GM19035 (cell line): ENCODE results near the gene UBE2J1.

Source experiments
- ATAC-seq: cut with Tn5 transposase; IDR thresholded peaks from one replicate; pipeline ENCODE4 v1.9.1; 2021; ENCODE audit not compliant: unreplicated experiment

UBE2J1 gene

DNA sequence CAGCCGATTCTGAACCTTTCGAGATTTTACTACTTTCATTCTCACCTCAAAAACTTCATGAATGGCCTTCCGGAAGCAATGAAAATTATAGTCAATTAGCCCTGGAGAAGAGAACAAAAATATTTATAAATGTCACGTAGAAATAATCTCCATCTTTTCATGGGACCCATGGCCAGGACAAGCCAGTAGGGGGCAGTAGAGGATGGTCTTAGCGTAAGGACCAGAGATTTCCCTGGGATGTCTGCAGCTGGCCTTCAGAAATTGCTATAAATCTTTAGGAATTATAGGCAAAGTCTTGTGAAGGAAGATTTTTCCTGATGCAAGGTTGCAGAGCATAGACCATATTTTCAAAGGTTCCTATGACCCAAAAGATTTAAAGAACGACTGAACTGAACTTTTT lies 15.6 kb upstream of the UBE2J1 start:
- ATAC-seq = no peak

DNA sequence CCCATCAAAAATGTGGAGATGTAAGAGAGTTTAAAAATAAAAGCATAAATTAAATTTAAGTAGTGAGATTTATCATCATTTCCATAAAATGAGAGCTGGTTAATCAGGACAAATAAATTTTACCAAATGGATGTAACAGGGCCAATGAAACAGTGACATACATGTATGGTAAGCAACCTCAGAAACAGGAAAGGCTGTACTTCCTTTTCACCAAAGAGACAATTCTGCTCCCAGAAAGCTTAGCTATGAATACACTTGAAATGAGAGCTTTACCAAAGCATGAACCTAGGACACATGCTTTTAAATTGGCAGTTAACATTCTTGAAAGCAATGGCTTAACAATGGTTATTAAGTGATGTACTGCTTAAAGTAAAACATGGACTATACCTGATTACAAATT lies 12.1 kb upstream of the UBE2J1 start:
- no peak for ATAC-seq

- ATAC-seq = no peak
Observed at GRCh38 chr6:89361171-89361570, 8.6 kb upstream of the UBE2J1 start.

DNA sequence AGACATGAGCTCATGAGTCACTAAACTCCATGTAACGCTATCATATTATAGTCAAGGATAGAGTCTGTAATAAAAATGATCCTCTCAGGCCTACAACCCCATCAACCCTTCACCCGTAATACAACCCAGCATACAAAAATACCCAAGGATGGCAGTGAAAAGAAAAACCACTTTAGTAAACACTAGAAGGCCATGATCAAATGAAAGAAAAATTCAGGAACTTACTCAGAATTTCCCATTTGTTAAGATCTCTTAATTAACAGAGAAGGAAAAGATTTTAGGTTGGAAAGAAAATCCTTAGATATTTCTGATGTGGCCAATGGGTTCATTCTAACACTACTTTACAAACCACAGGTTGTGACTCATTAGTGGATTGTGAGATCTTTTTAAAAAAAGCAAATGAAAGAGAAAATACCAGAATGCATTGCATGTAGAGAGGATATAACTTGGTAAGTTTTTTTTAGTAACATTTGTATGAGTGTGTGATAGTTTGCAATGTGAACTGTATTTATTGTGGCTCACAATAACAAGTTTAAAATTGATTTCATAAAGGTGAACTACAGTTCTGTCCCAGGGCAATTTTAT lies 8.0 kb upstream of the UBE2J1 start:
- peak; percentile 43 for ATAC-seq

DNA sequence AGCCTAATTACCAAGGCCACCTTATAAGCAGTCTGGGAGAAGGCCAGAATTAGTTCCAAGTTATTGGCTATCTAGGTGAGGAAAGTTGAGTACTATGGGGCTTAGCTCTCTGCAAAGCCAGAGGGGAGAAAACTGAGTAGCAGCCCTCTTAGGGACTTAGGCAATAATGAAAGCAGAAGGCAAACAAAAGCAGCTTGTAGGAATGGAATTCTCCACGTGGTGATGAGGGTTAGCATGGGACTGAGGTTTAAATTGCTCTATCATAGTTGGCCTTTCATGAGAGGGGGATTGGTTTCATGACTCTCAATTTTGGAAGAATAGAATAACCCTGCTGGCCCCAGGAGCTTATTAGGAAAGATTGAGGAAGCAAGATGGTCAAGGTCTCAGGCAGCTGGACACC lies 7.0 kb upstream of the UBE2J1 start:
- ATAC-seq = no peak

DNA sequence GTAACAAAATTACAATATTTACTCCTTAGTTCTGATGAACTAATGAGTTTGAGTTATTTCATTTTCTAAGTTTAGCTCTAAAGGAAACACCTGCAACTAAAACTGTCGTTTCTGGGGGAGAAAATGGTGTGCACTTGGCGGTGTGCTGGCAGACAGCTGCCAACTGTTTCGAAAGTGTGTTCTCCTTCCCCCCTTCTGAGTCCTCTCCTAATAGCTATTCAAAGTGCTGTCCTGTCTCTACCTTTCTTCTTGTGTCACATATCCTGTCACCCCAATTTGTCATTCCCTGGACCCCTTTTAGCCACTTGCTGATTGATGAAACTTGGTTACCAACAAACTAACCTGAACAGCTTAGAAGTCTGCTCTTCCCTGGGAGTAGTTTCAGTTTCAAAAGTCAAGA lies 4.9 kb upstream of the UBE2J1 start:
- peak; percentile 49 for ATAC-seq

DNA sequence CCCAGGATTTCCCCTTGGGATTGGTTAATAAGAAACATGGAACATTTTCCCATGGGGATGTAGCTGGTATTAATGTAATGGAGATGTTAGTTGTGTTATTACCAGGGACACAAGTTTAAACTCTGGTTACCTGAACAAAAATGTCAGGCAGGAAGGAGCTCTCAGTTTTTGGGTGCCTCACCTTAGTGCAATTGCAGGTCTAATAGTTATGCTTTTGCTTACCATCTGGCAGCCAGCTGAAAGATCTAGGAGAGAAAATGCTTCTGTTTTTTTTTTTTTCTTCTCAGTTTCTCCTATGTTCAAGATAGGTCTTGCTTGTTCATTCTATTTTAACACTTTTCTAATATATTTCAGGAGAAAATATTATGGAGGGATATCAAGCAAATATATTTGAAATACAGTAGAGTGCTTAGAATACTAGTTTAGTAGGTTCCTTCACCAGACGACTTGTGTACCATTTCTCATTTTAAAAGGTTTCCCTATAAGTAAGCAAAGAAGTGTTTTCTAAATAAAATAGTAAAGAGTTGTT lies 4.2 kb upstream of the UBE2J1 start:
- no peak for ATAC-seq

DNA sequence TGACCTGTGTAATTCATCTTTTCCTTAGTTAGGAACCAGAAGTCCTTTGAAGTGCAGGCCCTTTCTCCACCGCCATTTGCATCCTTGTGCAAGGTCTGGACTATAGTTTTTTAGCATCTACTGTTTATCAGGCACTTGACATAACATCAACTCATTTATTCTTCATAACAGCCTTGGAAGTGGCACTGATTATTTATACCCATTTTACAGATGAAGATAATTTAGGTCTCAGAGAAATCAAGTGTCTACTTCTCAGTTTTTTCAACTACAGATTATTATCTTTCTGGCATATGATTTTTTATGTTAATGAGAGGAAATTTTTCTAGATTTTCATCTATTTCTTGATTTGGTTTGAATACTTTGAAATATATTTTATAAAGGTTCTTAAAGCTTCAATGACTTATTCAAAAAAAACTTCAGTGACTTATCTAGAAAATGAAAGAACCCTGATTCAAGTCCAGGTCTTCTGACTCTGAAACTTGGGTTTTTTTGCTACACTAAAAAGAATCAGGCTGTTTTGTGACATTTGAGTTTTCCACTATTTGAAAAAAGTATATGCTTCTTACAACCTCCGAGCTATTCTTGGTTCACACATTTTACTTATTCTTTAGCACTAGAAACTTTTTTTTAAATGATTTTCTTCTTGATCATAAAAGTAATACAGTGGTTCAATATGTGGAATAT lies 3.1 kb upstream of the UBE2J1 start:
- no peak for ATAC-seq

GRCh38 chr6:89353702-89354392 lies 1.3 kb upstream of the UBE2J1 start:
- no peak for ATAC-seq

DNA sequence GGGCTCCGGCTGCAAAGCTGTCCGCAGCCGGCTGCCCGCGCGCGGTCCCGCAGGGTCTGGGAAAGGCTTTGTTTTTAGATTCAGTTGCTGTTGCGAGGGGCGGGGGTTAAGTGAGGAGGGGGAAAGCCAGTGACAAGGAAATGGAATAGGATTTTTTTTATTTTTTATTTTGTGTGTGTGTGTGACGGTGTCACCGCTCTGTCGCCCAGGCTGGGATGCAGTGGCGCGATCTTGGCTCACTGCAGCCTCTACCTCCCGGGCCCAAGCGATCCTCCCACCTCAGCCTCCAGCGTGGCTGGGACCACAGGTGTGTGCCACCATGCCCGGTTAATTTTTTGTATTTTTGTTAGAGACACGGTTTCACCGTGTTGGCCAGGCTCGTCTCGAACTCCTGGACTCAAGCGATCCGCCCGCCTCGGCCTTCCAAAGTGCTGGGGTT lies 615 bp upstream of the UBE2J1 start:
- ATAC-seq = no peak

DNA sequence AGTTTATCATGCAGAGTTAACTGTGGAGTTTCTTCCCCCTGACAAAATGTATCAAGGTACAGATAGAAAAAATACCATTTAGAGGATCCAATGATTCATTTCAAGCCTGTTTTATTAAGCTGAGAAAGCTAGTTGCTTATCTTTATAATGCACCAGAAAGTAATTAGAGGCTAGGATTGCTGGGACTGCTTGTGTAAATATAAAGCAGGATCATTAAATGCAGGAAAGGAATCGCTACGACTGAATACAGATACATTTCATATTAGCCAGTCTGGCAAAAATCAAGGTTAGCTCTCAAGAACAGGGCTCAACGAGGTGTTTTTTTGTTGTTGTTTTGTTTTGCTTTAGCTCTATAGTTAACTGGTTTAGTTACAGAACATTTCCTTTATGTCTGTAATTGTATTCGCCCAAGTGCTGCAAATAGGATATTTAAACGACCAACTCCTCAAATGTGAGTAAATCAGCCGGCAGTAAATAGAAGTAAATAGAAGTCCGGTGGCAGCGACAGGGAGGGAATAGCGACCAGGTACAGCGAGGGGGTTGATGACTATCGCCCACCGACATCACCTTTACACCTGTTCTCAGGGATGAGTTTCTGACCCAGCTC lies 748 bp downstream of the UBE2J1 start:
- ATAC-seq = no peak

- peak; percentile 34 for ATAC-seq
Observed at GRCh38 chr6:89350281-89350966, 2.1 kb downstream of the UBE2J1 start.

DNA sequence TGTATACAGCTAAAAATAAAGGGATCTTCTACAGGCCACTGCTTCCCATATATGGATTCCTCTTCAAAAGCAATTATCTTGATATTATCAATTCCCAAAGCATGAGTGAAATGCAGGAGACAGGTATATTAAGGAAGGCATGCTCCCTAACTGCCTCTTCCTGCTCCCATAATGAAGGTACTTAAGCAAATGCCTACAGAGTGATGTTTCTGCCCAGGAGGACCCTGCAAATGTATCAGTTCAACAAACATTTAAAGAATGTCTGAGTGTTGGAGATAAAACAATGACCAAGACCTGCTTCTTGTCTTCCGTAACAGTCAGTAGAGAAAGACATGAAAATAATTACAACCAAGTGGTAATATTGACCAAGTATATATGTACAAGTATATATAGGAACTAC lies 4.2 kb downstream of the UBE2J1 start:
- no peak for ATAC-seq

- ATAC-seq = no peak
Observed at GRCh38 chr6:89347825-89348224, 4.7 kb downstream of the UBE2J1 start.

DNA sequence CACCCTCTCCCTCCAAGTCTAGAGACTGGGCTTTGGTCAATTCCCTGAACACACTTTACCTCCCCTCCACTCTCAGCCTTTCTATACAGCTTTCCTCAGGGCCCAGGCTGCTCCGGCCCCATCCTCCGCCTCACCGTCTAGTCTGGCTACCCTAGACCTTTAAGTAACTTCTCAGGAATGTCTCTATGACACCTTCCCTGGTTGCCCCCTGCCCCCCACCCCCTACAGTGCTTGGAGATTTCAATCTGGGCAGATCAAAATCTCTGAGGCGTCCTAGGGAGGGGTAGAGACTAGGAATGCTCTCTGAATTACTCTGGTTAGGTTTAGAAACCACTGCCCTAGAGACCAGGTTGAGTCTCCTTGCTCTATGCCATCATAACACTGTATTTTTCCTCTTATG lies 6.1 kb downstream of the UBE2J1 start:
- ATAC-seq = no peak

GRCh38 chr6:89339565-89339964 lies 13.0 kb downstream of the UBE2J1 start:
- ATAC-seq = no peak

DNA sequence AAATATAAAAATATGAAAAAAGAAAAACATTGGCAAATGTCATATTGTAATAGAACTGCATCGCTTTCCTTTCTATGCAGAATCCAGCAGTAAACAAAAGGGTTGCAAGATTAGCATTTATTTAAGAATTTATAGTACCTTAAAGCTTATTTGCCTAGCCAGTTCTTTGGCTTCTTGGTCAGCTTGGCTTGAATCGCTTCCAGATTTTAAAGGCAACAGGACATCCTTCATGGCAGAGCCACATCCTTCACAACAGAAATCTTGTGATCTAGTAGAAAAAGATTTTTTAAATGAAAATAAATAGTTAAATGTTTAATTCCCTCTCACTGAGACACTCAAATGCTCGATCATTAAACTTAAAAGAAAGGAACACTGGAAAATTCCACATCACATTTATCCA lies 17.4 kb downstream of the UBE2J1 start:
- ATAC-seq = no peak

- ATAC-seq = no peak
Observed at GRCh38 chr6:89330910-89331309, 21.6 kb downstream of the UBE2J1 start.

DNA sequence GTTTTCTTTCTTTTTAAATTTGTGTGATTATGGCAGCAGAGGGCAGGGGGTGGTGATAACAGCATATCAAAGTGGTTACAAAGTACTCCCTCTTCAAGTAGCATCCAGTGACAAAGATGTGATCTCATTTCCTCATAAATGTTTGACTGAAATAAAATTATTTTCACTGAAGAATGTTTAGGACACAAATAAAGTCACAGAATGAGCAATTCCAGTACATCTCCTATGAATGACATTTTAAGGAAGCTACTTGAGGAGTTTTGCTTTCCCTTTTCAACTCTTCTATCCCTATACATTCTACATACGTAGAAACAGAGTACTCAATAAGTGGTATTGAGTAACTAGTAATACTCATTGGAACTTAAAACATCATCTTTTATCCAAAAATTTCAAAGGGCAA lies 23.5 kb downstream of the UBE2J1 start:
- ATAC-seq = no peak

DNA sequence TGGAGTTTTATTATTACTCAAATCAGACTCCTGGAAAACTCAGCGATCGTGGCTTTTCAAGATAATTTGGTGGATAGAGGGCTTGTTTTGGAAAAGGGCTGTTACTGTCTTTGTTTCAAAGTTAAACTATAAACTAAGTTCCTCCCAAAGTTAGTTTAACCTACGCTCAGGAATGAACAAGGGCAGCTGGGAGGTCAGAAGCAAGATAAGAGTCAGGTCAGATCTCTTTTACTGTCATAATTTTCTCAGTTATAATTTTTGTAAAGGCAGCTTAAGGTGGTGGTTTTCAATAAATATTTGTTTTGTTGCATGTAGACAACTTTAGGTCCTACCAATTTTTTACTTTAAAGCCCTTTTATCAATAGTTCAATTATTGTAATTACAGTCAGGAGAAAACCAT lies 28.2 kb downstream of the UBE2J1 start:
- ATAC-seq = no peak

DNA sequence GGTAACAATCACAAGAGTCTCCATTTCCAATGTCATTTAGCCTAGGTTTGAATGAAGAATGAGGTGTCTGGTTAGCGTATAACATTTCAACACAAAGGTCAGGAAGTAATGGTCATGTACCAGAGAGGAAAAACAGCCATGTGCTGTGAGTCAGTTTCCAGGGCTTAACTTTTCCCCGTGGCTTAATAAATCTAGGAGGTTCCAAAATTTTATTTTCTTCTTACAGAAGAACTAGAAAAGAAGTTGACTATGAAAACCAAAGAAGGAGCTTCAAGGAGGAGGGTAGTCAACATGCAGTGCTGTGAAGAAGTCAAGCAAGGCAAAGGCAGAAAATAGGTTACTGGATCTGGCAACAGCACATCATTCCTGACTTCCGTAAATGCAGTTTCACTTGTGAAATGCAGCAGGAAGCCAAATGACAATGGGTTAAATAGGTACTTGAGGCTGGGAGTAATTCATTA lies 29.0 kb downstream of the UBE2J1 start:
- ATAC-seq = no peak
